ENCODE measurements around the gene COL24A1. TPM values are rescaled to one million over a fixed set of nuclear protein-coding genes. Genes with fewer than 3 reads are reported as not detected.

Gene COL24A1
- total and polyA plus RNA-seq, 2 of the 8 experiments (the other 6 are each of a cell fraction or from before 2014, with no cell fraction given) = 0.23 to 1.1 TPM

- Histone ChIP-seq H3K4ac (replicated peaks; ENCODE audit: insufficient read length, low read depth, low read length) (no peak overlapping the region), H3K79me1 (ENCODE audit: low read depth, low read length) (no peaks in the 10 kb centered on the region), H2AFZ (ENCODE audit: low read length) (no peak overlapping the region), H4K8ac (ENCODE audit: extremely low read depth, insufficient read depth, low read length) (no peak overlapping the region), H2BK120ac (replicated peaks; ENCODE audit: low read depth, low read length) (no peak overlapping the region), H3K36me3 (ENCODE audit: control insufficient read depth in 2 of 4, insufficient read depth in 4 of 4, low read length in 3 of 4) (no peaks in the 10 kb centered on the region), H3K9me3 (ENCODE audit: insufficient read depth in 2 of 2, low read depth in 1 of 2, low read length in 1 of 2) (no peaks in the 10 kb centered on the region), H4K20me1 (replicated peaks in 1 of 2; ENCODE audit: control insufficient read depth in 1 of 2, insufficient read depth in 2 of 2, low read length in 2 of 2) (no peaks in the 10 kb centered on the region), H3K56ac (replicated peaks; ENCODE audit: insufficient read length, low read depth, low read length) (no peak overlapping the region), H3K4me3 (ENCODE audit: extremely low read depth in 1 of 4, insufficient read depth in 2 of 4, low read depth in 3 of 4, low read length in 4 of 4) (no peak overlapping the region), H3K27me3 (replicated peaks in 1 of 4; ENCODE audit: control insufficient read depth in 3 of 4, extremely low read depth in 1 of 4, insufficient read depth in 3 of 4, low read length in 3 of 4) (no peaks in the 10 kb centered on the region), H3K9ac (replicated peaks in 1 of 4; ENCODE audit: extremely low read depth in 1 of 4, low read depth in 3 of 4, low read length in 3 of 4) (no peak overlapping the region), H2BK15ac (ENCODE audit: low read length) (no peak overlapping the region), H2AK5ac (ENCODE audit: low read depth, low read length) (no peak overlapping the region), H2BK20ac (ENCODE audit: low read length) (no peak overlapping the region), H3K18ac (ENCODE audit: extremely low read depth, low read length) (no peak overlapping the region), H3K14ac (ENCODE audit: insufficient read length) (no peak overlapping the region), H3K23me2 (ENCODE audit: low read depth, low read length) (no peaks in the 10 kb centered on the region), H4K91ac (replicated peaks; ENCODE audit: insufficient read length, low read length) (no peak overlapping the region), H3K27ac (ENCODE audit: low read depth, low read length) (no peak overlapping the region), H3K4me1 (replicated peaks in 1 of 4; ENCODE audit: control insufficient read depth in 3 of 4, insufficient read depth in 4 of 4, low read length in 3 of 4) (no peaks in the 10 kb centered on the region), H2BK12ac (ENCODE audit: low read depth, low read length) (no peak overlapping the region), H3K4me2 (ENCODE audit: insufficient read depth in 1 of 2, low read depth in 2 of 2, low read length in 2 of 2) (no peak overlapping the region), H2BK5ac (ENCODE audit: low read depth, low read length) (no peak overlapping the region), H4K5ac (ENCODE audit: insufficient read length, low read depth, low read length) (no peak overlapping the region), H3K23ac (ENCODE audit: insufficient read length) (no peak overlapping the region), H3K79me2 (ENCODE audit: control insufficient read depth in 1 of 2, insufficient read depth in 2 of 2, low read length in 2 of 2) (no peaks in the 10 kb centered on the region)
- 88% methylated on average over 2 of the region's 2 CpGs; no CpG with 5 or more reads in 1 of the 2 experiments for WGBS, 2 experiments (ENCODE audit: extremely low coverage in 1 of 2, insufficient coverage in 1 of 2, insufficient read length in 1 of 2, insufficient replicate concordance in 2 of 2, low coverage in 1 of 2, low lambda C conversion rate in 2 of 2, missing lambda C conversion rate in 1 of 2)
- ChIA-PET CTCF (ENCODE audit: partially characterized antibody) (interaction anchor here (0.9 to 4.8 kb wide), 5 partner anchors 11 to 120 kb away, joined by 3 to 20 read pairs (median 4); no protein-coding TSS in a partner anchor), POLR2A (ENCODE audit: partially characterized antibody) (no interaction called here)
- DNase-seq (ENCODE audit: low read depth in 1 of 2, low spot score in 2 of 2) (no peak), FAIRE-seq (no peak)
- TF ChIP-seq EZH2 (IDR thresholded peaks at IDR 0.05; ENCODE audit: low read depth, low read length, severe bottlenecking) (no peak), RNF2 (IDR thresholded peaks at IDR 0.05; ENCODE audit: borderline replicate concordance, low read depth, low read length, missing control alignments, poor library complexity, severe bottlenecking) (no peak), TBP (IDR thresholded peaks at IDR 0.05; ENCODE audit: low read depth, low read length) (no peak), GABPA (IDR thresholded peaks at IDR 0.05; ENCODE audit: borderline replicate concordance, insufficient read depth, low read length) (no peak), CHD1 (IDR thresholded peaks at IDR 0.05; ENCODE audit: low read depth, low read length) (no peak), RAD21 (IDR thresholded peaks at IDR 0.05 in 1 of 2, conservative IDR thresholded peaks at IDR 0.05 in 1 of 2; ENCODE audit: low read depth in 2 of 2, low read length in 2 of 2) (no peak), ASH2L (IDR thresholded peaks at IDR 0.05; ENCODE audit: low read length) (no peak), SP1 (IDR thresholded peaks at IDR 0.05; ENCODE audit: low read depth, low read length) (no peak), YY1 (IDR thresholded peaks at IDR 0.05; ENCODE audit: low read depth, low read length) (no peak), CREB1 (IDR thresholded peaks at IDR 0.05) (no peak), BCL11A (IDR thresholded peaks at IDR 0.05; ENCODE audit: low read depth in 2 of 2, low read length in 2 of 2) (no peak), BRCA1 (IDR thresholded peaks at IDR 0.05; ENCODE audit: low read depth, low read length) (no peak), RBBP5 (IDR thresholded peaks at IDR 0.05; ENCODE audit: borderline replicate concordance, low read depth, low read length) (no peak)
- TF ChIP-seq, protein P1, sequence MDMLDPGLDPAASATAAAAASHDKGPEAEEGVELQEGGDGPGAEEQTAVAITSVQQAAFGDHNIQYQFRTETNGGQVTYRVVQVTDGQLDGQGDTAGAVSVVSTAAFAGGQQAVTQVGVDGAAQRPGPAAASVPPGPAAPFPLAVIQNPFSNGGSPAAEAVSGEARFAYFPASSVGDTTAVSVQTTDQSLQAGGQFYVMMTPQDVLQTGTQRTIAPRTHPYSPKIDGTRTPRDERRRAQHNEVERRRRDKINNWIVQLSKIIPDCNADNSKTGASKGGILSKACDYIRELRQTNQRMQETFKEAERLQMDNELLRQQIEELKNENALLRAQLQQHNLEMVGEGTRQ (IDR thresholded peaks at IDR 0.05; ENCODE audit: low read length) = no peak
These were observed 257.7 kb downstream of the COL24A1 start for GRCh38 chr1:85898861-85899260.

Measured in H1 (cell line).